Measurements from ENCODE around the gene GYS1.

The GYS1 gene

DNA sequence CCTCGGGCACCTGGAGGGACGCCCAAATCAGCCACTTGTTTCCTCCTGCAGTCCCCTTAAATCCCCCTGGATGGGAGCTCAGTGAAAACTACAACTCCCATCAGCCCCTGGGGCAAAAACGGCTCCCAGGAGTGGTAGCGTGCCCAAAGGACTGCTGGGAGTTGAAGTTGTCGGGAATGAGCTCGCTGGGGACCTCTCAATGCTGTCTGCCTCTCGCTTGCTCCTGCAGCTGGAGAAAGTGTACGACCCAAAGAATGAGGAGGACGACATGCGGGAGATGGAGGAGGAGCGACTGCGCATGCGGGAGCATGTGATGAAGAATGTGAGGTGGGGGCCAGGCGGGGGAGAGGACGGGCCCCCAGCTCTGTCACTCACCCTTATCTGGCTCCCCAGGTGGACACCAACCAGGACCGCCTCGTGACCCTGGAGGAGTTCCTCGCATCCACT, 74.3 kb downstream of the GYS1 start:
- TF ChIP-seq, protein P1, sequence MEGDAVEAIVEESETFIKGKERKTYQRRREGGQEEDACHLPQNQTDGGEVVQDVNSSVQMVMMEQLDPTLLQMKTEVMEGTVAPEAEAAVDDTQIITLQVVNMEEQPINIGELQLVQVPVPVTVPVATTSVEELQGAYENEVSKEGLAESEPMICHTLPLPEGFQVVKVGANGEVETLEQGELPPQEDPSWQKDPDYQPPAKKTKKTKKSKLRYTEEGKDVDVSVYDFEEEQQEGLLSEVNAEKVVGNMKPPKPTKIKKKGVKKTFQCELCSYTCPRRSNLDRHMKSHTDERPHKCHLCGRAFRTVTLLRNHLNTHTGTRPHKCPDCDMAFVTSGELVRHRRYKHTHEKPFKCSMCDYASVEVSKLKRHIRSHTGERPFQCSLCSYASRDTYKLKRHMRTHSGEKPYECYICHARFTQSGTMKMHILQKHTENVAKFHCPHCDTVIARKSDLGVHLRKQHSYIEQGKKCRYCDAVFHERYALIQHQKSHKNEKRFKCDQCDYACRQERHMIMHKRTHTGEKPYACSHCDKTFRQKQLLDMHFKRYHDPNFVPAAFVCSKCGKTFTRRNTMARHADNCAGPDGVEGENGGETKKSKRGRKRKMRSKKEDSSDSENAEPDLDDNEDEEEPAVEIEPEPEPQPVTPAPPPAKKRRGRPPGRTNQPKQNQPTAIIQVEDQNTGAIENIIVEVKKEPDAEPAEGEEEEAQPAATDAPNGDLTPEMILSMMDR (IDR thresholded peaks at IDR 0.05): no peak
